IPS-20b (cell line): Measurements from ENCODE around the gene ZBTB20.

Experiments used
- H3K27ac ChIP-seq: one replicate; pipeline ENCODE4 v1.5.1; 2013; ENCODE audit warnings: low read length
- H3K27me3 ChIP-seq: 2 replicates; pipeline ENCODE4 v1.6.1; 2013; ENCODE audit warnings: mild to moderate bottlenecking, low read length, inconsistent platforms; ENCODE audit not compliant: insufficient read depth
- H3K36me3 ChIP-seq: 2 replicates; pipeline ENCODE4 v1.6.1; 2013; ENCODE audit warnings: low read depth, mild to moderate bottlenecking, inconsistent platforms, low read length, moderate library complexity; ENCODE audit not compliant: insufficient read depth
- H3K4me1 ChIP-seq: 2 replicates; pipeline ENCODE4 v1.6.1; 2013; ENCODE audit warnings: mild to moderate bottlenecking, control low read depth, inconsistent platforms, low read length, moderate library complexity; ENCODE audit not compliant: insufficient read depth
- H3K4me3 ChIP-seq: 2 replicates; pipeline ENCODE4 v1.5.1; 2013; ENCODE audit warnings: mild to moderate bottlenecking, low read length, inconsistent platforms
- H3K9ac ChIP-seq: 2 replicates; pipeline ENCODE4 v1.6.1; 2013; ENCODE audit warnings: low read depth, mild to moderate bottlenecking, inconsistent platforms, low read length, moderate library complexity
- H3K9me3 ChIP-seq: 2 replicates; pipeline ENCODE4 v1.6.1; 2013; ENCODE audit warnings: mild to moderate bottlenecking, low read depth, low read length, inconsistent platforms; ENCODE audit not compliant: insufficient read depth

The ZBTB20 gene

GRCh38 chr3:114642951-114643741 is 503.9 kb downstream of the ZBTB20 start:
- Histone ChIP-seq H3K4me1 (no peaks in the 10 kb centered on the region), H3K9ac (no peak overlapping the region), H3K36me3 (no peaks in the 10 kb centered on the region), H3K27me3 (no peaks in the 10 kb centered on the region), H3K4me3 (no peak overlapping the region), H3K27ac (no peak overlapping the region), H3K9me3 (no peaks in the 10 kb centered on the region)

DNA sequence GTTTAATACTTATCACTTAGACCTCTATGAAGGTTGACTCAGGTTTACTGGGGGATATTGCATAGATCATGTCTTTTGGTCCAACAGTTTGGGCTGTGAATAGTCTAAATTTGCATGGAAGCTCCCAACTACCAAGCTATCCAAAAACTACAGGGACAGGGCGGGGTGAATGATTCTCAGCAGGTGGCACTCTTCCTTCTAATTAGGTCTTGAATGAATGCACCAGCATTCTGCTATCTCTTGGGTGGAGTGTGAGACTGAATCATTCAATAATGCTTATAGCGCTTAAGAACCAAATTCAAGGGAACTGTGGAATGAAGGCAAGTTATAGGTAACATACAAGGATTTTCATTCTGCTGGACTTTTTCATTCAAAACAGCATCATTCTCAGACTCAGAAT is 507.0 kb downstream of the ZBTB20 start:
- H3K36me3 ChIP-seq: no peaks in the 10 kb centered on the region
- 0 out of 2 replicates have a peak, but pooled peaks cover 8% of the 10 kb centered on the region for H3K9me3 ChIP-seq
- H3K9ac ChIP-seq: no peak overlapping the region
- no peaks in the 10 kb centered on the region for H3K4me1 ChIP-seq
- no peaks in the 10 kb centered on the region for H3K27me3 ChIP-seq
- H3K4me3 ChIP-seq: no peak overlapping the region
- H3K27ac ChIP-seq: no peak overlapping the region

- Histone ChIP-seq H3K4me1 (no peaks in the 10 kb centered on the region), H3K36me3 (no peaks in the 10 kb centered on the region), H3K4me3 (no peak overlapping the region), H3K27me3 (no peaks in the 10 kb centered on the region), H3K27ac (no peak overlapping the region), H3K9me3 (0 out of 2 replicates have a peak, but pooled peaks cover 8% of the 10 kb centered on the region), H3K9ac (no peak overlapping the region)
These were observed 507.9 kb downstream of the ZBTB20 start for GRCh38 chr3:114639171-114639570.

DNA sequence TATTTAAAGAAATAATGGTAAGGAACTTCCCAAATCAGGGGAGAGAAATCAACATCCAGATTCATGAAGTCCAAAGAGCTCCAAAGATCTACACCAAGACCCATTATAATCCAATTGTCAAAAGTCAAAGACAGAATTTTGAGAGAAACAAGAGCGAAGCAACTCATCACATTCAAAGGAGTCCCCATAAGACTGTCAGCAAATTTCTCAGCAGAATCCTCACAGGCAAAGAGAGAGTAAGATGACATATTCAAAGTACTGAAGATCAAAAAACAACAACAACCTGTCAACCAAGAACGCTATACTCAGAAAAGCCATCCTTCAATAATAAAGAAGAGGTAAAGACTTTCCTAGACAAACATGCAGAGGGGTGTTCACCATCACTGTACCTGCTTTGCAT is 511.2 kb downstream of the ZBTB20 start:
- Histone ChIP-seq H3K9ac (no peak overlapping the region), H3K4me1 (0 out of 2 replicates have a peak, but pooled peaks cover 3% of the 10 kb centered on the region), H3K4me3 (no peak overlapping the region), H3K27me3 (no peaks in the 10 kb centered on the region), H3K9me3 (0 out of 2 replicates have a peak, but pooled peaks cover 8% of the 10 kb centered on the region), H3K27ac (no peak overlapping the region), H3K36me3 (no peaks in the 10 kb centered on the region)

- Histone ChIP-seq H3K27ac (no peak overlapping the region), H3K36me3 (no peaks in the 10 kb centered on the region), H3K4me1 (0 out of 2 replicates have a peak, but pooled peaks cover 3% of the 10 kb centered on the region), H3K9me3 (0 out of 2 replicates have a peak, but pooled peaks cover 8% of the 10 kb centered on the region), H3K27me3 (no peaks in the 10 kb centered on the region), H3K9ac (no peak overlapping the region), H3K4me3 (no peak overlapping the region)
These were observed 512.5 kb downstream of the ZBTB20 start for GRCh38 chr3:114634635-114635034.

DNA sequence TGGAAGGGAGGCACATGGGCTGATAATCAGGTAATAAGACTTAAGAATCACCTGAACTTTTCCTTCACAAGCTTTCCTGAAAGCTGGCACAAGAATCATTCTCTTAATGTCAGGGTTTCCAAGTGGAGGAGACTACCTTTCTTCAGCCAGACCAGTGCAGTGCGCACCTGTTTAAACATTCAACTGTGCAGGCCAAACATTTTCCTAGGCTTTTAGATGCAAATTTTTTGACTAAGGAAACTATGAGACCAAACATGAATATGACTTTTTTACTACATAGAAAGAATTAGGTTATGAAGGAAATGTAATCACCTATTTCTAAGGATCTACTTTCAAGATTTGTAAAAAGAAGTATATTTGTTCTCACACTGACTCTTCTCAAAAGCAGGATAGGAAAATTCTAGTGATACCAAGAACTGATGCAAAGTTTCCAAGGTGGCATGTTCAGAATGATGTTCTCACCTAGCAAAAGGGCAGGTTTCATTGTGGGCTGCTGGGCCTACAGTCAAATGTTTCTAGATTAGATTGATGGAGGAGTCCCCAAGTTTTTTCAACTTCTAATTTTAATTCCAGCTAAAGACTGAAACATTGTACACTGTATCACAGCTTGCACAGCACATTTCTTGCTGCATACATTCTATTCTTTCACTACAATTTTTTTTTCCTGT is 514.2 kb downstream of the ZBTB20 start:
- 0 out of 2 replicates have a peak, but pooled peaks cover 8% of the 10 kb centered on the region for H3K9me3 ChIP-seq
- H3K4me3 ChIP-seq: no peak overlapping the region
- no peak overlapping the region for H3K9ac ChIP-seq
- H3K27ac ChIP-seq: no peak overlapping the region
- no peaks in the 10 kb centered on the region for H3K27me3 ChIP-seq
- H3K4me1 ChIP-seq: 0 out of 2 replicates have a peak, but pooled peaks cover 3% of the 10 kb centered on the region
- H3K36me3 ChIP-seq: no peaks in the 10 kb centered on the region

GRCh38 chr3:114627770-114628169 is 519.3 kb downstream of the ZBTB20 start:
- Histone ChIP-seq H3K27ac (no peak overlapping the region), H3K4me3 (no peak overlapping the region), H3K9me3 (no peaks in the 10 kb centered on the region), H3K27me3 (no peaks in the 10 kb centered on the region), H3K36me3 (no peaks in the 10 kb centered on the region), H3K4me1 (0 out of 2 replicates have a peak, but pooled peaks cover 3% of the 10 kb centered on the region), H3K9ac (no peak overlapping the region)

GRCh38 chr3:114626751-114627150 is 520.3 kb downstream of the ZBTB20 start:
- Histone ChIP-seq H3K9me3 (no peaks in the 10 kb centered on the region), H3K9ac (no peak overlapping the region), H3K4me3 (no peak overlapping the region)

DNA sequence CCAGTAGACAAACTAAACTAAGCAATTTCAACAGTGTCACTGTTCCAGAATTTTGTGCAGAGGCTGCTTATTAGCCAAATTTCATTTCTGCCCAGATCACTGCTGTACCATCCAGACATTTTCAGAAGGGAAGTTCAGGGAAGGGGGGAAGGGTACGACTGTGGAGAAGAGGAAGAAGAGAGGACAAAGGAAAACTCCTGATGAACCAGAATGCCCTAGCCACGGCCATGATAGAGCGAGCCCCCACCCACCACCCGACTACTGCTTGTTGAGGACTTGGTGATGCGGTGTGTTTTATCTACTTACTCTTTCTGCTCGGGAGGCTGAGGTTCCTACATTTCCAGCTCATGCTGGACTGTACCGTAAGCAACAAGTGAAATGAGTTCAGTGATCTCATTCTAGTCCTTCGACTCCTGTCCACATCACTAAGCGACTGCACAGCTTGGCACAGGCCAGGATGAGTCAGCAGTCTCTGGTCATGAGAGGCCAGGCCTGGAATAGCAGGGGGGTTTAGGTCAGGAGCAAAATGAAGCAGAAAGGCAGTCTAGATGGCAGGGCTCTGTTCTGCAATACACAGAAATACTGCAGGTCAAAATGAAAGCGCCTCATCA is 522.4 kb downstream of the ZBTB20 start:
- H3K9me3 ChIP-seq: no peaks in the 10 kb centered on the region
- H3K4me1 ChIP-seq: no peaks in the 10 kb centered on the region
- no peak overlapping the region for H3K9ac ChIP-seq
- no peak overlapping the region for H3K4me3 ChIP-seq
- no peaks in the 10 kb centered on the region for H3K36me3 ChIP-seq
- H3K27ac ChIP-seq: no peak overlapping the region
- no peaks in the 10 kb centered on the region for H3K27me3 ChIP-seq

More at GRCh38 chr3:114626751-114627150, 520.3 kb downstream of the ZBTB20 start:
- H3K4me1 ChIP-seq: no peaks in the 10 kb centered on the region
- no peak overlapping the region for H3K27ac ChIP-seq
- no peaks in the 10 kb centered on the region for H3K27me3 ChIP-seq
- H3K36me3 ChIP-seq: no peaks in the 10 kb centered on the region

DNA sequence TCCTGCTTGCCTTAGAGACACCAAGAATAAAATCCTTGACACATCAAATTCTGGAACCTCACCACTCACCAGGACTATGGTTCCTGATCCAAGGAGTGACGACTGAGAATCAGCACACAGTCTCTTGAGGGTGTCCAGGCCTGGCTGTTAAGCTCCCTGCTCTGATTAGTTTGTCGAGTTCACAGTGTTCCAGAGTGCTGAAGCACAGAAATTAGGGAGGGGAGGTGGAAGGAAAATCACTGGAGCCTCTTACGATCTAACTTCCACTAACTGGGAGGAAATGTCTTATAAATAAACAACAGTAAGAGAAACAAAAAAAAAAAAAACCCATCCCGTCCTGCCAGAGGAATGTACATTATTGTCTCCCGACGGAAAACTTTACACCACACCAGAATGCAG is 523.0 kb downstream of the ZBTB20 start:
- H3K4me3 ChIP-seq: no peak overlapping the region
- H3K27ac ChIP-seq: no peak overlapping the region
- H3K9ac ChIP-seq: no peak overlapping the region
- no peaks in the 10 kb centered on the region for H3K27me3 ChIP-seq
- no peaks in the 10 kb centered on the region for H3K4me1 ChIP-seq
- H3K36me3 ChIP-seq: no peaks in the 10 kb centered on the region
- no peaks in the 10 kb centered on the region for H3K9me3 ChIP-seq

DNA sequence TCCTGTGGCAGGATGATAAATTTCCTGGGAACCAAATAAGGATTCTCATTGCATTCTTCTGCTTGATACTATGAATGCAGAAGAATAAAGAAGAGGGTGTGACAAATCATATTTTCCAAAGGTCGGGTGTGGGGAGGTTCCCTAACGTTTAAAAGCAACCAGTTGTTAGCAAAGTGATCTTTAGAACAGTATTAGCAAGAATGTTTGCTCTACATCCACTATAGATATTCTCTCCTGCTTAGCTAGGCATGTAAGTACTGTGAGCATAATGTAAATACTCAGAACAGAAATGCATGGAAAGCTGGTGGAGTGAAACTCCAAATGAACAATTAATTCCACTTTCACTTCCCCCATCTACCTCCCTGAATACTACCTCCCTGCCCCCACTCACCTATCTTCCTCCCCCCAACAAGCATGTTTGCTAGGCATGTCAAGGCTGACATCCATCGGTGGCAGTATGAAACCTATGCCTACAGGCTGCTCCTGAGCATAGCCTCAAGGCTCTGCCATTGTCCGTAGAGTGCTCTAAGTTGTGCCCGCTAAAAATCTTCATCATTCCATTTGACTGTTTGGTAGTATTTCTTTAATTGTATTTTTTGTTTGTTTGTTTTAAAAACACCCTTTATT is 523.6 kb downstream of the ZBTB20 start:
- H3K27me3 ChIP-seq: no peaks in the 10 kb centered on the region
- no peaks in the 10 kb centered on the region for H3K9me3 ChIP-seq
- H3K36me3 ChIP-seq: no peaks in the 10 kb centered on the region
- no peak overlapping the region for H3K27ac ChIP-seq
- no peaks in the 10 kb centered on the region for H3K4me1 ChIP-seq
- H3K4me3 ChIP-seq: no peak overlapping the region
- no peak overlapping the region for H3K9ac ChIP-seq
